H1 (cell line): ENCODE measurements around the gene PRKCA. TPM values are rescaled to one million over a fixed set of nuclear protein-coding genes. Genes with fewer than 3 reads are reported as not detected.

Experiments
- CTCF ChIA-PET: fragments of 300-600 bp; sonication (Branson Sonifier 250); formaldehyde crosslinking; loops from one replicate; lab custom pipeline; 2021; ENCODE audit not compliant: partially characterized antibody; lab: Charles Lee
- POLR2A ChIA-PET: fragments of 300-600 bp; sonication (Branson Sonifier 250); formaldehyde crosslinking; loops from one replicate; lab custom pipeline; 2021; ENCODE audit warnings: inconsistent platforms; ENCODE audit not compliant: partially characterized antibody; lab: Charles Lee
- DNase-seq, 2 experiments: peaks; one replicate each; pipeline versions ENCODE4 v3.0.0 to v3.0.0-alpha.2; 2010 to 2022; ENCODE audit warnings: low spot score in 2 of 2, low read depth in 1 of 2, mixed read lengths in 1 of 2
- FAIRE-seq: peaks from 2 replicates; lab custom pipeline; 2011; peaks lifted over from hg19 to GRCh38; lab: Jason Lieb, UNC
- H2AFZ ChIP-seq: 2 replicates; pipeline ENCODE4 v1.8.1; 2012; ENCODE audit warnings: low read length, inconsistent platforms
- H2AK5ac ChIP-seq: 2 replicates; pipeline ENCODE4 v1.6.1; 2013; ENCODE audit warnings: low read depth, low read length
- H2BK120ac ChIP-seq: replicated peaks from 2 replicates; pipeline ENCODE3; 2013; ENCODE audit warnings: low read depth, low read length, inconsistent platforms
- H2BK12ac ChIP-seq: 2 replicates; pipeline ENCODE4 v1.6.1; 2013; ENCODE audit warnings: low read depth, low read length
- H2BK15ac ChIP-seq: 2 replicates; pipeline ENCODE4 v1.6.1; 2013; ENCODE audit warnings: low read length
- H2BK20ac ChIP-seq: 2 replicates; pipeline ENCODE4 v1.6.1; 2013; ENCODE audit warnings: low read length
- H2BK5ac ChIP-seq: 2 replicates; pipeline ENCODE4 v1.6.1; 2013; ENCODE audit warnings: low read depth, low read length
- H3K14ac ChIP-seq: 2 replicates; pipeline ENCODE4 v1.6.1; 2013; ENCODE audit warnings: inconsistent platforms; ENCODE audit not compliant: insufficient read length
- H3K18ac ChIP-seq: 2 replicates; pipeline ENCODE4 v1.6.1; 2013; ENCODE audit warnings: low read length; ENCODE audit errors: extremely low read depth
- H3K23ac ChIP-seq: 2 replicates; pipeline ENCODE4 v1.6.1; 2013; ENCODE audit warnings: inconsistent platforms; ENCODE audit not compliant: insufficient read length
- H3K23me2 ChIP-seq: 2 replicates; pipeline ENCODE4 v1.6.1; 2013; ENCODE audit warnings: low read depth, low read length
- H3K27ac ChIP-seq: 2 replicates; pipeline ENCODE4 v1.6.1; 2011; ENCODE audit warnings: low read depth, low read length, inconsistent platforms
- H3K27me3 ChIP-seq, 4 experiments: replicated peaks in 1 of 4; 1 replicate in 1 of 4; 2 replicates in 3 of 4; pipeline versions ENCODE4 v1.6.1 to v1.8.1; 2011 to 2013; ENCODE audit warnings: low read length in 3 of 4, mild to moderate bottlenecking in 3 of 4, inconsistent platforms in 2 of 4, mixed read lengths in 2 of 4, moderate library complexity in 1 of 4; ENCODE audit not compliant: control insufficient read depth in 3 of 4, insufficient read depth in 3 of 4; ENCODE audit errors: extremely low read depth in 1 of 4
- H3K36me3 ChIP-seq, 4 experiments: 2 replicates each; pipeline versions ENCODE4 v1.6.1 to v1.8.1; 2011 to 2013; ENCODE audit warnings: mild to moderate bottlenecking in 4 of 4, low read length in 3 of 4, moderate library complexity in 2 of 4, control low read depth in 1 of 4, inconsistent platforms in 1 of 4; ENCODE audit not compliant: insufficient read depth in 4 of 4, control insufficient read depth in 2 of 4
- H3K4ac ChIP-seq: replicated peaks from 2 replicates; pipeline ENCODE3; 2013; ENCODE audit warnings: low read length, low read depth, mixed read lengths, inconsistent platforms; ENCODE audit not compliant: insufficient read length
- H3K4me1 ChIP-seq, 4 experiments: replicated peaks in 1 of 4; 1 replicate in 1 of 4; 2 replicates in 3 of 4; pipeline versions ENCODE4 v1.6.1 to v1.8.1; 2011 to 2013; ENCODE audit warnings: low read length in 3 of 4, inconsistent platforms in 2 of 4, mixed read lengths in 1 of 4; ENCODE audit not compliant: insufficient read depth in 4 of 4, control insufficient read depth in 3 of 4
- H3K4me2 ChIP-seq, 2 experiments: 2 replicates each; pipeline versions ENCODE4 v1.6.1 to v1.8.1; 2011 to 2013; ENCODE audit warnings: low read depth in 2 of 2, low read length in 2 of 2, control low read depth in 1 of 2, inconsistent platforms in 1 of 2, mild to moderate bottlenecking in 1 of 2; ENCODE audit not compliant: insufficient read depth in 1 of 2
- H3K4me3 ChIP-seq, 4 experiments: fragments of 200-600, 300-600 bp in 1 of 4; sonication (generic), shearing (Covaris generic), sonication (Bioruptor Twin) in 1 of 4; 2 replicates each; pipeline versions ENCODE4 v1.5.1 to v1.8.1; 2011 to 2016; ENCODE audit warnings: low read length in 4 of 4, low read depth in 3 of 4, control low read depth in 2 of 4, inconsistent platforms in 2 of 4, mild to moderate bottlenecking in 2 of 4, mixed read lengths in 1 of 4, moderate library complexity in 1 of 4; ENCODE audit not compliant: insufficient read depth in 2 of 4; ENCODE audit errors: extremely low read depth in 1 of 4
- H3K56ac ChIP-seq: replicated peaks from 2 replicates; pipeline ENCODE3; 2013; ENCODE audit warnings: low read depth, mild to moderate bottlenecking, mixed read lengths, low read length, inconsistent platforms; ENCODE audit not compliant: insufficient read length
- H3K79me1 ChIP-seq: 2 replicates; pipeline ENCODE4 v1.6.1; 2013; ENCODE audit warnings: low read depth, low read length, control low read depth
- H3K79me2 ChIP-seq, 2 experiments: 2 replicates each; pipeline versions ENCODE4 v1.6.1 to v1.8.1; 2012 to 2013; ENCODE audit warnings: low read length in 2 of 2, mild to moderate bottlenecking in 2 of 2, inconsistent platforms in 1 of 2; ENCODE audit not compliant: insufficient read depth in 2 of 2, control insufficient read depth in 1 of 2
- H3K9ac ChIP-seq, 4 experiments: replicated peaks in 1 of 4; 1 replicate in 1 of 4; 2 replicates in 3 of 4; pipeline versions ENCODE4 v1.6.1 to v1.8.1; 2011 to 2013; ENCODE audit warnings: low read depth in 3 of 4, low read length in 3 of 4, control low read depth in 2 of 4, mild to moderate bottlenecking in 2 of 4, moderate library complexity in 2 of 4, inconsistent platforms in 1 of 4; ENCODE audit errors: extremely low read depth in 1 of 4
- H3K9me3 ChIP-seq, 2 experiments: 2 replicates each; pipeline versions ENCODE4 v1.6.1 to v1.8.1; 2012 to 2013; ENCODE audit warnings: mild to moderate bottlenecking in 2 of 2, moderate library complexity in 2 of 2, control low read depth in 1 of 2, inconsistent platforms in 1 of 2, low read depth in 1 of 2, low read length in 1 of 2, mixed read lengths in 1 of 2; ENCODE audit not compliant: insufficient read depth in 2 of 2
- H4K20me1 ChIP-seq, 2 experiments: replicated peaks in 1 of 2; 2 replicates each; pipeline versions ENCODE3 to v1.8.1; 2011 to 2013; ENCODE audit warnings: inconsistent platforms in 2 of 2, low read length in 2 of 2, mild to moderate bottlenecking in 1 of 2; ENCODE audit not compliant: insufficient read depth in 2 of 2, control insufficient read depth in 1 of 2
- H4K5ac ChIP-seq: 2 replicates; pipeline ENCODE4 v1.6.1; 2013; ENCODE audit warnings: low read length, low read depth, mixed read lengths, inconsistent platforms; ENCODE audit not compliant: insufficient read length
- H4K8ac ChIP-seq: 2 replicates; pipeline ENCODE4 v1.8.0; 2013; ENCODE audit warnings: mild to moderate bottlenecking, moderate library complexity, low read length, inconsistent platforms; ENCODE audit not compliant: insufficient read depth; ENCODE audit errors: extremely low read depth
- H4K91ac ChIP-seq: replicated peaks from 2 replicates; pipeline ENCODE3; 2013; ENCODE audit warnings: low read length, mixed read lengths, inconsistent platforms; ENCODE audit not compliant: insufficient read length
- CEBPB ChIP-seq: IDR thresholded peaks from 2 replicates; pipeline ENCODE4 v1.6.1; 2012; ENCODE audit warnings: low read depth, low read length
- PHF8 ChIP-seq: fragments of 200-600 bp; sonication (generic); conservative IDR thresholded peaks from 2 replicates; pipeline ENCODE4 v1.7.1; 2012; ENCODE audit warnings: low read depth, mild to moderate bottlenecking, inconsistent platforms, low read length, moderate library complexity
- TAF1 ChIP-seq: IDR thresholded peaks from 2 replicates; pipeline ENCODE4 v1.6.1; 2011; ENCODE audit warnings: mild to moderate bottlenecking, low read depth, low read length
- WGBS, 2 experiments: shearing (Covaris generic) in 1 of 2; methylation state at CpG; one replicate each; pipeline versions ENCODE4 v1.1.6 to v1.1.7; 2013 to 2015; ENCODE audit warnings: low lambda C conversion rate in 2 of 2, mixed read lengths in 2 of 2, inconsistent platforms in 1 of 2, low coverage in 1 of 2, missing lambda C conversion rate in 1 of 2; ENCODE audit not compliant: insufficient replicate concordance in 2 of 2, insufficient coverage in 1 of 2, insufficient read length in 1 of 2; ENCODE audit errors: extremely low coverage in 1 of 2, missing lambda C conversion rate in 1 of 2; 5-methylcytosine and 5-hydroxymethylcytosine counted together
- polyA plus RNA-seq, 7 experiments: library from polyadenylated mRNA; depleted of rRNA in 3 of 7; stranded (reverse) in 5 of 7; unstranded in 2 of 7; fragments of >200 nt in 5 of 7; fragments of 200-250 nt in 2 of 7; gene quantifications; 1 replicate in 5 of 7; 2 replicates in 1 of 7; 4 replicates in 1 of 7; pipeline versions ENCODE4 v1.2.1 to v1.2.3, GENCODE V29; 2011 to 2013; ENCODE audit warnings: missing spikeins in 2 of 7, mixed read lengths in 2 of 7
- total RNA-seq: library from RNA; stranded (reverse); fragmentation: NEBNext Ultra II Directional; extraction: Animal tissue kit (Norgen Biotek cat#: 25700); gene quantifications from 2 replicates; pipeline ENCODE4 v1.2.1, GENCODE V29; 2021

PRKCA gene
- total and polyA plus RNA-seq, 2 of the 8 experiments (the other 6 are each of a cell fraction or from before 2014, with no cell fraction given), result 5.8 to 17.8 TPM

DNA sequence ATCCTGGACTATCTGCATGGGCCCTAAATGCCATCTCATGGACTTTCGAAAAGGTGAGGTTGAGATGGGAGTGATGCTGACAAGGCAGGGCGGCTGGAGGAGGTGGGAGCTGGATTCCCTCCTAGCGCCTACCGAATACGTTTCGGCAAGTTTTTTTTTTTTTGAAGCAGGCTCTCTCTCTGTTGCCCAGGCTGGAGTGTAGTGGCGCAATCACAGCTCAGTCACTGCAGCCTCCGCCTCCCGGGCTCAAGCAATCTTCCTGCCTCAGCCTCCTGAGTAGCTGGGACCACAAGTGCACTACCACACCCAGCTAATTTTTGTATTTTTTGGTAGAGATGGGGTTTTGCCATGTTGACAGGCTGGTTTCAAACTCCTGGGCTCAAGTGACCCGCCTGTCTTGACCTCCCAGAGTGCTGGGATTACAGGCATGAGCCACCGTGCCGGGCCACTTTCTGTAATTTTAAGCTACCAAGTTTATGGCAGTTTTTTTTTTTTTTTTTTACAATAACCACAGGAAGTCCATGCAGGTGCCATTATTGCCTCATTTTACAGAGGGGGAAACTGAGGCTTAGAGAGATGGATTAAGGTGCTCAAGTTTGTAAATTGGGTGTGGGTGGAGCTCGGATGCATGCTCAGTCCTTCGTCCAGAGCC is 246.4 kb downstream of the PRKCA start:
- Histone ChIP-seq H3K14ac (no peak overlapping the region), H3K23me2 (no peaks in the 10 kb centered on the region; the same call in 1 of the 2 replicates), H2AFZ (no peak overlapping the region), H3K4ac (peak overlapping the region; percentile 54), H3K9ac (no peak overlapping the region), H2BK120ac (no peak overlapping the region), H3K18ac (peak overlapping the region; percentile 76; the same call in 1 of the 2 replicates), H3K9me3 (0 out of 4 replicates have a peak, but pooled peaks cover 0 to 7% of the 10 kb centered on the region in 2 experiments), H4K20me1 (no peaks in the 10 kb centered on the region), H3K36me3 (no peaks in the 10 kb centered on the region), H2BK5ac (peak overlapping the region; percentile 79), H3K79me1 (no peaks in the 10 kb centered on the region; the same call in 1 of the 2 replicates), H2BK20ac (peak overlapping the region; percentile 86; the same call in 1 of the 2 replicates), H3K23ac (no peak overlapping the region), H3K4me2 (peak overlapping the region; percentile 32 to 57; a peak in 3 of 4 replicates), H2AK5ac (peak overlapping the region; percentile 18; the same call in 1 of the 2 replicates), H4K8ac (no peak overlapping the region), H3K27me3 (no peaks in the 10 kb centered on the region), H3K4me3 (peak overlapping the region in 1 of 4 experiments; percentile 25; a peak in 1 of 8 replicates), H3K79me2 (no peaks in the 10 kb centered on the region; a peak in 1 of 4 replicates), H2BK15ac (peak overlapping the region; percentile 66), H3K4me1 (peaks cover 5 to 21% (median 16%) of the 10 kb centered on the region in 4 experiments; a peak in 6 of 7 replicates), H3K56ac (no peak overlapping the region), H3K27ac (peak overlapping the region; percentile 72; the same call in 1 of the 2 replicates), H2BK12ac (peak overlapping the region; percentile 94), H4K91ac (peak overlapping the region; percentile 68), H4K5ac (no peak overlapping the region)
- DNase-seq (no peak), FAIRE-seq (no peak)
- ChIA-PET POLR2A (interaction anchor here (0.6 to 1.7 kb wide), 8 partner anchors 8 to 80 kb away, joined by 3 to 6 read pairs (median 3); no protein-coding TSS in a partner anchor), CTCF (interaction anchor here (0.6 to 1.6 kb wide), 6 partner anchors 11 to 68 kb away, joined by 3 to 9 read pairs (median 3); no protein-coding TSS in a partner anchor)
- TF ChIP-seq CEBPB, result peak; percentile 72
- no peak for TF ChIP-seq PHF8
- TF ChIP-seq TAF1, result no peak
- 77% methylated on average over 14 of the region's 14 CpGs; no CpG with 5 or more reads in 1 of the 2 experiments for WGBS, 2 experiments
